Stimulated activated naive CD8-positive, alpha-beta T cell treated with anti-CD3 and anti-CD28 coated beads, Interleukin-15, Interleukin-2, amounts not matched to agents 100 ng/mL and 50 ng/mL, for 24 hours (primary cell): ENCODE measurements around the gene MEGF8.
"Not testable (repeated sequence)": the region's sequence is repeated elsewhere in the genome, so short reads cannot be mapped to it uniquely, and the experiment has no call there.

Experiments used
- H3K27ac Mint-ChIP-seq: one replicate; pipeline ENCODE4 v1.8.0; 2021; ENCODE audit warnings: mild to moderate bottlenecking, mixed read lengths
- H3K27me3 Mint-ChIP-seq: one replicate; pipeline ENCODE4 v1.8.0; 2021; ENCODE audit warnings: mixed read lengths
- H3K36me3 Mint-ChIP-seq: one replicate; pipeline ENCODE4 v1.8.0; 2021; ENCODE audit warnings: low read depth, mixed read lengths
- H3K4me1 Mint-ChIP-seq: one replicate; pipeline ENCODE4 v1.8.0; 2021; ENCODE audit warnings: low read depth, mixed read lengths
- H3K4me3 Mint-ChIP-seq: one replicate; pipeline ENCODE4 v1.8.0; 2021; ENCODE audit warnings: mild to moderate bottlenecking, mixed read lengths
- H3K9me3 Mint-ChIP-seq: one replicate; pipeline ENCODE4 v1.8.0; 2021; ENCODE audit warnings: mixed read lengths

The MEGF8 gene

GRCh38 chr19:42328106-42328505 lies 2.7 kb downstream of the MEGF8 start:
- no peaks in the 10 kb centered on the region for H3K9me3 Mint-ChIP-seq
- H3K4me3 Mint-ChIP-seq = no peak overlapping the region
- no peak overlapping the region for H3K27ac Mint-ChIP-seq
- H3K4me1 Mint-ChIP-seq = peaks cover 18% of the 10 kb centered on the region
- peaks cover 9% of the 10 kb centered on the region for H3K27me3 Mint-ChIP-seq
- H3K36me3 Mint-ChIP-seq = no peaks in the 10 kb centered on the region

- no peaks in the 10 kb centered on the region for H3K36me3 Mint-ChIP-seq
- H3K27ac Mint-ChIP-seq = no peak overlapping the region
- H3K9me3 Mint-ChIP-seq = no peaks in the 10 kb centered on the region
- peaks cover 5% of the 10 kb centered on the region for H3K27me3 Mint-ChIP-seq
- peaks cover 18% of the 10 kb centered on the region for H3K4me1 Mint-ChIP-seq
- no peak overlapping the region for H3K4me3 Mint-ChIP-seq
Observed at GRCh38 chr19:42328854-42329253, 3.4 kb downstream of the MEGF8 start.

- Mint-ChIP-seq H3K4me1 (peaks cover 12% of the 10 kb centered on the region), H3K27me3 (no peaks in the 10 kb centered on the region), H3K4me3 (no peak overlapping the region), H3K27ac (no peak overlapping the region), H3K9me3 (no peaks in the 10 kb centered on the region), H3K36me3 (no peaks in the 10 kb centered on the region)
Observed at GRCh38 chr19:42330241-42330711, 4.8 kb downstream of the MEGF8 start.

GRCh38 chr19:42331333-42331732 lies 5.9 kb downstream of the MEGF8 start:
- H3K27ac Mint-ChIP-seq = not testable (repeated sequence)

GRCh38 chr19:42332059-42332458 lies 6.6 kb downstream of the MEGF8 start:
- H3K4me3 Mint-ChIP-seq = no peak overlapping the region

More at GRCh38 chr19:42331333-42331732, 5.9 kb downstream of the MEGF8 start:
- H3K36me3 Mint-ChIP-seq, H3K4me1 Mint-ChIP-seq, H3K4me3 Mint-ChIP-seq, H3K27me3 Mint-ChIP-seq, H3K9me3 Mint-ChIP-seq: not testable (repeated sequence)

GRCh38 chr19:42333018-42333417 lies 7.6 kb downstream of the MEGF8 start:
- H3K27ac Mint-ChIP-seq = no peak overlapping the region
- no peak overlapping the region for H3K4me3 Mint-ChIP-seq

More at GRCh38 chr19:42332059-42332458, 6.6 kb downstream of the MEGF8 start:
- Mint-ChIP-seq H3K27me3 (no peaks in the 10 kb centered on the region), H3K4me1 (peaks cover 1% of the 10 kb centered on the region), H3K9me3 (no peaks in the 10 kb centered on the region), H3K36me3 (no peaks in the 10 kb centered on the region), H3K27ac (no peak overlapping the region)

GRCh38 chr19:42333975-42334696 lies 8.7 kb downstream of the MEGF8 start:
- no peaks in the 10 kb centered on the region for H3K4me1 Mint-ChIP-seq
- H3K4me3 Mint-ChIP-seq = no peak overlapping the region
- no peak overlapping the region for H3K27ac Mint-ChIP-seq
- H3K9me3 Mint-ChIP-seq = no peaks in the 10 kb centered on the region
- peaks cover 3% of the 10 kb centered on the region for H3K36me3 Mint-ChIP-seq
- no peaks in the 10 kb centered on the region for H3K27me3 Mint-ChIP-seq

More at GRCh38 chr19:42333018-42333417, 7.6 kb downstream of the MEGF8 start:
- no peaks in the 10 kb centered on the region for H3K4me1 Mint-ChIP-seq
- no peaks in the 10 kb centered on the region for H3K27me3 Mint-ChIP-seq
- no peaks in the 10 kb centered on the region for H3K36me3 Mint-ChIP-seq
- H3K9me3 Mint-ChIP-seq = no peaks in the 10 kb centered on the region

- Mint-ChIP-seq H3K27me3 (no peaks in the 10 kb centered on the region), H3K27ac (no peak overlapping the region), H3K4me3 (no peak overlapping the region), H3K9me3 (no peaks in the 10 kb centered on the region), H3K36me3 (peaks cover 3% of the 10 kb centered on the region), H3K4me1 (no peaks in the 10 kb centered on the region)
Observed at GRCh38 chr19:42334697-42335373, 9.4 kb downstream of the MEGF8 start.

- Mint-ChIP-seq H3K36me3 (peaks cover 3% of the 10 kb centered on the region), H3K9me3 (no peaks in the 10 kb centered on the region), H3K27me3 (no peaks in the 10 kb centered on the region), H3K27ac (no peak overlapping the region), H3K4me3 (no peak overlapping the region), H3K4me1 (no peaks in the 10 kb centered on the region)
Observed at GRCh38 chr19:42335374-42335936, 10.0 kb downstream of the MEGF8 start.

- Mint-ChIP-seq H3K36me3 (peaks cover 3% of the 10 kb centered on the region), H3K4me1 (no peaks in the 10 kb centered on the region), H3K9me3 (no peaks in the 10 kb centered on the region), H3K27ac (no peak overlapping the region), H3K27me3 (no peaks in the 10 kb centered on the region), H3K4me3 (no peak overlapping the region)
Observed at GRCh38 chr19:42335971-42336370, 10.5 kb downstream of the MEGF8 start.

- not testable (repeated sequence) for H3K9me3 Mint-ChIP-seq, H3K27me3 Mint-ChIP-seq, H3K27ac Mint-ChIP-seq, H3K4me3 Mint-ChIP-seq, H3K36me3 Mint-ChIP-seq, H3K4me1 Mint-ChIP-seq
Observed at GRCh38 chr19:42339126-42339860, 13.9 kb downstream of the MEGF8 start.

- not testable (repeated sequence) for H3K9me3 Mint-ChIP-seq, H3K4me3 Mint-ChIP-seq, H3K36me3 Mint-ChIP-seq, H3K27ac Mint-ChIP-seq, H3K4me1 Mint-ChIP-seq, H3K27me3 Mint-ChIP-seq
Observed at GRCh38 chr19:42339922-42340321, 14.5 kb downstream of the MEGF8 start.

- Mint-ChIP-seq H3K4me3 (no peak overlapping the region), H3K4me1 (no peaks in the 10 kb centered on the region), H3K36me3 (peaks cover under 1% of the 10 kb centered on the region), H3K9me3 (no peaks in the 10 kb centered on the region), H3K27ac (no peak overlapping the region), H3K27me3 (no peaks in the 10 kb centered on the region)
Observed at GRCh38 chr19:42343344-42344110, 18.1 kb downstream of the MEGF8 start.

GRCh38 chr19:42344336-42344893 lies 19.0 kb downstream of the MEGF8 start:
- Mint-ChIP-seq H3K27ac (no peak overlapping the region), H3K36me3 (no peaks in the 10 kb centered on the region), H3K27me3 (no peaks in the 10 kb centered on the region), H3K4me3 (no peak overlapping the region), H3K4me1 (no peaks in the 10 kb centered on the region), H3K9me3 (no peaks in the 10 kb centered on the region)
